ENCODE results near the gene PACS2. TPM values are rescaled to one million over a fixed set of nuclear protein-coding genes. Genes with fewer than 3 reads are reported as not detected.

PACS2 gene
- polyA plus RNA-seq, 4 donors: 35.4 to 45.8 (median 44.9) TPM

- no peaks in the 10 kb centered on the region for H3K4me1 ChIP-seq (ENCODE audit: control insufficient read depth in 3 of 3, insufficient read depth in 2 of 3, low read depth in 1 of 3, low read length in 2 of 3)
- DNase-seq: no peak
These were observed 62.2 kb downstream of the PACS2 start for GRCh38 chr14:105376521-105377440.

GRCh38 chr14:105377555-105378182 is 63.1 kb downstream of the PACS2 start:
- Histone ChIP-seq H3K27me3 (ENCODE audit: control insufficient read depth in 3 of 3, insufficient read depth in 3 of 3, low read length in 3 of 3) (no peaks in the 10 kb centered on the region), H3K36me3 (ENCODE audit: control insufficient read depth in 3 of 3, insufficient read depth in 2 of 3, low read depth in 1 of 3, low read length in 3 of 3) (peaks cover 0 to 33% (median 0%) of the 10 kb centered on the region in 3 donors), H3K4me3 (ENCODE audit: low read depth in 1 of 3, low read length in 3 of 3) (no peak overlapping the region), H3K27ac (ENCODE audit: low read depth in 1 of 3, low read length in 2 of 3) (no peak overlapping the region), H3K9me3 (ENCODE audit: control insufficient read depth in 2 of 2, insufficient read depth in 1 of 2, low read depth in 1 of 2, low read length in 1 of 2) (no peaks in the 10 kb centered on the region), H3K4me1 (ENCODE audit: control insufficient read depth in 3 of 3, insufficient read depth in 2 of 3, low read depth in 1 of 3, low read length in 2 of 3) (no peaks in the 10 kb centered on the region)
- DNase-seq (no peak), FAIRE-seq (no peak)
- 91 to 95% (median 93%) methylated on average over 21 to 23 of the region's 23 CpGs for WGBS, 3 donors

More at GRCh38 chr14:105376521-105377440, 62.2 kb downstream of the PACS2 start:
- Histone ChIP-seq H3K36me3 (ENCODE audit: control insufficient read depth in 3 of 3, insufficient read depth in 2 of 3, low read depth in 1 of 3, low read length in 3 of 3) (peaks cover 0 to 27% (median 0%) of the 10 kb centered on the region in 3 donors), H3K27ac (ENCODE audit: low read depth in 1 of 3, low read length in 2 of 3) (no peak overlapping the region), H3K4me3 (ENCODE audit: low read depth in 1 of 3, low read length in 3 of 3) (no peak overlapping the region), H3K9me3 (ENCODE audit: control insufficient read depth in 2 of 2, insufficient read depth in 1 of 2, low read depth in 1 of 2, low read length in 1 of 2) (no peaks in the 10 kb centered on the region), H3K27me3 (ENCODE audit: control insufficient read depth in 3 of 3, insufficient read depth in 3 of 3, low read length in 3 of 3) (no peaks in the 10 kb centered on the region)
- WGBS, 3 donors: 88 to 93% (median 89%) methylated on average over 31 to 34 of the region's 34 CpGs
- FAIRE-seq: no peak

- Histone ChIP-seq H3K4me3 (ENCODE audit: low read depth in 1 of 3, low read length in 3 of 3) (no peak overlapping the region), H3K27ac (ENCODE audit: low read depth in 1 of 3, low read length in 2 of 3) (no peak overlapping the region), H3K4me1 (ENCODE audit: control insufficient read depth in 3 of 3, insufficient read depth in 2 of 3, low read depth in 1 of 3, low read length in 2 of 3) (no peaks in the 10 kb centered on the region), H3K9me3 (ENCODE audit: control insufficient read depth in 2 of 2, insufficient read depth in 1 of 2, low read depth in 1 of 2, low read length in 1 of 2) (no peaks in the 10 kb centered on the region), H3K36me3 (ENCODE audit: control insufficient read depth in 3 of 3, insufficient read depth in 2 of 3, low read depth in 1 of 3, low read length in 3 of 3) (peaks cover 0 to 38% (median 0%) of the 10 kb centered on the region in 3 donors), H3K27me3 (ENCODE audit: control insufficient read depth in 3 of 3, insufficient read depth in 3 of 3, low read length in 3 of 3) (no peaks in the 10 kb centered on the region)
- DNase-seq (no peak), FAIRE-seq (no peak)
- WGBS, 3 donors: 72 to 86% (median 75%) methylated on average over 11 of the region's 11 CpGs
These were observed 63.7 kb downstream of the PACS2 start for GRCh38 chr14:105378199-105378598.

- Histone ChIP-seq H3K36me3 (ENCODE audit: control insufficient read depth in 3 of 3, insufficient read depth in 2 of 3, low read depth in 1 of 3, low read length in 3 of 3) (peaks cover 0 to 45% (median 0%) of the 10 kb centered on the region in 3 donors), H3K27ac (ENCODE audit: low read depth in 1 of 3, low read length in 2 of 3) (no peak overlapping the region), H3K9me3 (ENCODE audit: control insufficient read depth in 2 of 2, insufficient read depth in 1 of 2, low read depth in 1 of 2, low read length in 1 of 2) (no peaks in the 10 kb centered on the region), H3K4me1 (ENCODE audit: control insufficient read depth in 3 of 3, insufficient read depth in 2 of 3, low read depth in 1 of 3, low read length in 2 of 3) (no peaks in the 10 kb centered on the region), H3K27me3 (ENCODE audit: control insufficient read depth in 3 of 3, insufficient read depth in 3 of 3, low read length in 3 of 3) (no peaks in the 10 kb centered on the region), H3K4me3 (ENCODE audit: low read depth in 1 of 3, low read length in 3 of 3) (no peak overlapping the region)
- no peak for DNase-seq
- 93 to 94% (median 93%) methylated on average over 17 of the region's 17 CpGs for WGBS, 3 donors
- no peak for FAIRE-seq
These were observed 64.5 kb downstream of the PACS2 start for GRCh38 chr14:105378873-105379685.

GRCh38 chr14:105379946-105380345 is 65.4 kb downstream of the PACS2 start:
- FAIRE-seq: no peak
- 95 to 98% (median 97%) methylated on average over 14 of the region's 14 CpGs for WGBS, 3 donors
- DNase-seq: no peak

GRCh38 chr14:105380756-105381155 is 66.2 kb downstream of the PACS2 start:
- no peak for DNase-seq
- peaks cover 0 to 61% (median 0%) of the 10 kb centered on the region in 3 donors for H3K36me3 ChIP-seq (ENCODE audit: control insufficient read depth in 3 of 3, insufficient read depth in 2 of 3, low read depth in 1 of 3, low read length in 3 of 3)

More at GRCh38 chr14:105379946-105380345, 65.4 kb downstream of the PACS2 start:
- Histone ChIP-seq H3K4me1 (ENCODE audit: control insufficient read depth in 3 of 3, insufficient read depth in 2 of 3, low read depth in 1 of 3, low read length in 2 of 3) (no peaks in the 10 kb centered on the region), H3K27ac (ENCODE audit: low read depth in 1 of 3, low read length in 2 of 3) (no peak overlapping the region), H3K9me3 (ENCODE audit: control insufficient read depth in 2 of 2, insufficient read depth in 1 of 2, low read depth in 1 of 2, low read length in 1 of 2) (no peaks in the 10 kb centered on the region), H3K36me3 (ENCODE audit: control insufficient read depth in 3 of 3, insufficient read depth in 2 of 3, low read depth in 1 of 3, low read length in 3 of 3) (peaks cover 0 to 53% (median 0%) of the 10 kb centered on the region in 3 donors), H3K27me3 (ENCODE audit: control insufficient read depth in 3 of 3, insufficient read depth in 3 of 3, low read length in 3 of 3) (no peaks in the 10 kb centered on the region), H3K4me3 (ENCODE audit: low read depth in 1 of 3, low read length in 3 of 3) (no peak overlapping the region)

GRCh38 chr14:105381446-105382342 is 67.1 kb downstream of the PACS2 start:
- no peak overlapping the region for H3K4me3 ChIP-seq (ENCODE audit: low read depth in 1 of 3, low read length in 3 of 3)
- no peaks in the 10 kb centered on the region for H3K4me1 ChIP-seq (ENCODE audit: control insufficient read depth in 3 of 3, insufficient read depth in 2 of 3, low read depth in 1 of 3, low read length in 2 of 3)
- WGBS, 3 donors: 85 to 89% (median 87%) methylated on average over 25 to 27 of the region's 27 CpGs
- H3K36me3 ChIP-seq (ENCODE audit: control insufficient read depth in 3 of 3, insufficient read depth in 2 of 3, low read depth in 1 of 3, low read length in 3 of 3): peaks cover 0 to 67% (median 0%) of the 10 kb centered on the region in 3 donors
- no peak for DNase-seq
- no peak overlapping the region for H3K27ac ChIP-seq (ENCODE audit: low read depth in 1 of 3, low read length in 2 of 3)
- H3K27me3 ChIP-seq (ENCODE audit: control insufficient read depth in 3 of 3, insufficient read depth in 3 of 3, low read length in 3 of 3): no peaks in the 10 kb centered on the region
- no peaks in the 10 kb centered on the region for H3K9me3 ChIP-seq (ENCODE audit: control insufficient read depth in 2 of 2, insufficient read depth in 1 of 2, low read depth in 1 of 2, low read length in 1 of 2)
- no peak for FAIRE-seq

More at GRCh38 chr14:105380756-105381155, 66.2 kb downstream of the PACS2 start:
- FAIRE-seq: no peak
- 87 to 91% (median 89%) methylated on average over 15 to 19 of the region's 19 CpGs for WGBS, 3 donors
- H3K4me1 ChIP-seq (ENCODE audit: control insufficient read depth in 3 of 3, insufficient read depth in 2 of 3, low read depth in 1 of 3, low read length in 2 of 3): no peaks in the 10 kb centered on the region
- no peaks in the 10 kb centered on the region for H3K27me3 ChIP-seq (ENCODE audit: control insufficient read depth in 3 of 3, insufficient read depth in 3 of 3, low read length in 3 of 3)
- H3K4me3 ChIP-seq (ENCODE audit: low read depth in 1 of 3, low read length in 3 of 3): no peak overlapping the region
- H3K9me3 ChIP-seq (ENCODE audit: control insufficient read depth in 2 of 2, insufficient read depth in 1 of 2, low read depth in 1 of 2, low read length in 1 of 2): no peaks in the 10 kb centered on the region
- no peak overlapping the region for H3K27ac ChIP-seq (ENCODE audit: low read depth in 1 of 3, low read length in 2 of 3)

Measured in small intestine (tissue), 7 donors.